ENCODE results near the gene TMEM63C. TPM values are rescaled to one million over a fixed set of nuclear protein-coding genes. Genes with fewer than 3 reads are reported as not detected.

Gene TMEM63C
- polyA plus RNA-seq, 1 donor (not counting 4 experiments of a cell fraction or from before 2014, with no cell fraction given): 0.66 TPM

GRCh38 chr14:77208979-77209318 lies 27.4 kb downstream of the TMEM63C start:
- Histone ChIP-seq H2AFZ (ENCODE audit: control insufficient read depth, low read length) (no peak overlapping the region), H3K9me1 (ENCODE audit: control insufficient read depth, extremely low read depth, insufficient read depth, low read length) (no peaks in the 10 kb centered on the region), H3K4me2 (ENCODE audit: control insufficient read depth, extremely low read depth, insufficient read depth, low read depth, low read length) (no peak overlapping the region), H3K27me3 (ENCODE audit: control insufficient read depth, extremely low read depth, insufficient read depth, low read length) (no peaks in the 10 kb centered on the region), H3K4me1 (ENCODE audit: control insufficient read depth, extremely low read depth, insufficient read depth, low read length) (no peaks in the 10 kb centered on the region), H3K9me3 (ENCODE audit: control insufficient read depth, low read depth, low read length) (no peaks in the 10 kb centered on the region), H4K20me1 (ENCODE audit: control insufficient read depth, extremely low read depth, insufficient read depth, low read length) (no peaks in the 10 kb centered on the region), H3K4me3 (ENCODE audit: control insufficient read depth in 2 of 3, extremely low read depth in 1 of 3, insufficient read depth in 2 of 3, low read depth in 1 of 3, low read length in 3 of 3) (no peak overlapping the region), H3K9ac (ENCODE audit: control insufficient read depth, extremely low read depth, insufficient read depth, low read length) (no peak overlapping the region), H3K79me2 (ENCODE audit: control insufficient read depth, insufficient read depth, low read length) (no peaks in the 10 kb centered on the region), H3K27ac (ENCODE audit: control insufficient read depth, insufficient read depth, low read length) (no peak overlapping the region), H3K36me3 (ENCODE audit: control insufficient read depth in 2 of 2, extremely low read depth in 1 of 2, insufficient read depth in 2 of 2, low read length in 2 of 2) (no peaks in the 10 kb centered on the region)
- DNase-seq (ENCODE audit: low read depth, low spot score) (no peak), FAIRE-seq (no peak)
- dilution Hi-C loops (cut with MboI; ENCODE audit: extremely low pct_ligation_motif_present, low sequenced_read_pairs): no loop called here
- no peak for TF ChIP-seq CTCF (optimal IDR thresholded peaks at IDR 0.05 in 1 of 3, IDR thresholded peaks at IDR 0.05 in 1 of 3, conservative IDR thresholded peaks at IDR 0.05 in 1 of 3; ENCODE audit: extremely low read depth in 1 of 3, insufficient read depth in 2 of 3, low read length in 3 of 3)

GRCh38 chr14:77212097-77212870 lies 30.7 kb downstream of the TMEM63C start:
- Histone ChIP-seq H3K27me3 (ENCODE audit: control insufficient read depth, extremely low read depth, insufficient read depth, low read length) (no peaks in the 10 kb centered on the region), H4K20me1 (ENCODE audit: control insufficient read depth, extremely low read depth, insufficient read depth, low read length) (no peaks in the 10 kb centered on the region), H3K4me3 (ENCODE audit: control insufficient read depth in 2 of 3, extremely low read depth in 1 of 3, insufficient read depth in 2 of 3, low read depth in 1 of 3, low read length in 3 of 3) (no peak overlapping the region), H3K9me3 (ENCODE audit: control insufficient read depth, low read depth, low read length) (no peaks in the 10 kb centered on the region), H3K9me1 (ENCODE audit: control insufficient read depth, extremely low read depth, insufficient read depth, low read length) (no peaks in the 10 kb centered on the region), H3K79me2 (ENCODE audit: control insufficient read depth, insufficient read depth, low read length) (no peaks in the 10 kb centered on the region), H2AFZ (ENCODE audit: control insufficient read depth, low read length) (no peak overlapping the region), H3K27ac (ENCODE audit: control insufficient read depth, insufficient read depth, low read length) (no peak overlapping the region), H3K4me2 (ENCODE audit: control insufficient read depth, extremely low read depth, insufficient read depth, low read depth, low read length) (no peak overlapping the region), H3K9ac (ENCODE audit: control insufficient read depth, extremely low read depth, insufficient read depth, low read length) (no peak overlapping the region), H3K4me1 (ENCODE audit: control insufficient read depth, extremely low read depth, insufficient read depth, low read length) (no peaks in the 10 kb centered on the region), H3K36me3 (ENCODE audit: control insufficient read depth in 2 of 2, extremely low read depth in 1 of 2, insufficient read depth in 2 of 2, low read length in 2 of 2) (no peaks in the 10 kb centered on the region)
- no peak for TF ChIP-seq CTCF (optimal IDR thresholded peaks at IDR 0.05 in 1 of 3, IDR thresholded peaks at IDR 0.05 in 1 of 3, conservative IDR thresholded peaks at IDR 0.05 in 1 of 3; ENCODE audit: extremely low read depth in 1 of 3, insufficient read depth in 2 of 3, low read length in 3 of 3)
- TF ChIP-seq EZH2 (IDR thresholded peaks at IDR 0.05; ENCODE audit: low read length): no peak
- DNase-seq (ENCODE audit: low read depth, low spot score) (no peak), FAIRE-seq (no peak)
- dilution Hi-C loops (cut with MboI; ENCODE audit: extremely low pct_ligation_motif_present, low sequenced_read_pairs): no loop called here
